Right kidney (tissue), 1 donor: ENCODE data around the gene VIT.

Experiments
- DNase-seq: peaks from one replicate; pipeline ENCODE4 v3.0.0-alpha.2; 2016

VIT gene

GRCh38 chr2:36769106-36769505 lies 72.6 kb downstream of the VIT start:
- DNase-seq: no peak

- DNase-seq: no peak
Observed at GRCh38 chr2:36770542-36771287, 74.2 kb downstream of the VIT start.

GRCh38 chr2:36771671-36772070 lies 75.2 kb downstream of the VIT start:
- DNase-seq: no peak

GRCh38 chr2:36773947-36774346 lies 77.4 kb downstream of the VIT start:
- no peak for DNase-seq

GRCh38 chr2:36775261-36775660 lies 78.8 kb downstream of the VIT start:
- no peak for DNase-seq

GRCh38 chr2:36775806-36776205 lies 79.3 kb downstream of the VIT start:
- no peak for DNase-seq

- DNase-seq: no peak
Observed at GRCh38 chr2:36777272-36777671, 80.8 kb downstream of the VIT start.

GRCh38 chr2:36777788-36778187 lies 81.3 kb downstream of the VIT start:
- DNase-seq: no peak

- no peak for DNase-seq
Observed at GRCh38 chr2:36779462-36779861, 83.0 kb downstream of the VIT start.

GRCh38 chr2:36780231-36780839 lies 83.8 kb downstream of the VIT start:
- peak; percentile 44 for DNase-seq

- no peak for DNase-seq
Observed at GRCh38 chr2:36781907-36782720, 85.6 kb downstream of the VIT start.

- DNase-seq: peak; percentile 29
Observed at GRCh38 chr2:36783246-36783645, 86.7 kb downstream of the VIT start.

GRCh38 chr2:36785179-36785795 lies 88.8 kb downstream of the VIT start:
- peak; percentile 72 for DNase-seq

- no peak for DNase-seq
Observed at GRCh38 chr2:36789181-36789804, 92.8 kb downstream of the VIT start.

- no peak for DNase-seq
Observed at GRCh38 chr2:36792951-36793350, 96.4 kb downstream of the VIT start.

- no peak for DNase-seq
Observed at GRCh38 chr2:36797324-36798070, 101.0 kb downstream of the VIT start.

- no peak for DNase-seq
Observed at GRCh38 chr2:36798724-36799123, 102.2 kb downstream of the VIT start.

- no peak for DNase-seq
Observed at GRCh38 chr2:36800381-36800780, 103.9 kb downstream of the VIT start.

- no peak for DNase-seq
Observed at GRCh38 chr2:36801088-36801487, 104.6 kb downstream of the VIT start.

GRCh38 chr2:36802952-36803351 lies 106.4 kb downstream of the VIT start:
- no peak for DNase-seq

GRCh38 chr2:36805635-36806224 lies 109.2 kb downstream of the VIT start:
- no peak for DNase-seq
